ENCODE measurements around the gene TTC7B. TPM values are rescaled to one million over a fixed set of nuclear protein-coding genes. Genes with fewer than 3 reads are reported as not detected.

Gene TTC7B
- total RNA-seq, 1 experiment from 2014 or later: 70.6 TPM

GRCh38 chr14:90839889-90840266, 23.6 kb upstream of the TTC7B start:
- intact Hi-C loops (cut with micrococcal nuclease): no loop called here

More at GRCh38 chr14:90839889-90840266, 23.6 kb upstream of the TTC7B start:
- ATAC-seq: no peak
- CTCF ChIA-PET: no interaction called here
- no peak overlapping the region for H3K27ac ChIP-seq (ENCODE audit: low read depth, low read length)
- no peak for TF ChIP-seq CTCF (IDR thresholded peaks at IDR 0.05 in 2 of 3, conservative IDR thresholded peaks at IDR 0.05 in 1 of 3; ENCODE audit: borderline replicate concordance in 1 of 3, insufficient read depth in 1 of 3, low read depth in 2 of 3, low read length in 2 of 3)
- no peak for TF ChIP-seq TCF7L2 (IDR thresholded peaks at IDR 0.05; ENCODE audit: borderline replicate concordance, extremely low read depth, insufficient read depth, insufficient read length)
- TF ChIP-seq SRF (IDR thresholded peaks at IDR 0.05; ENCODE audit: low read depth): no peak
- no peak for TF ChIP-seq EZH2phosphoT487 (IDR thresholded peaks at IDR 0.05; ENCODE audit: borderline replicate concordance)
- TF ChIP-seq ZFX (IDR thresholded peaks at IDR 0.05): no peak
- TF ChIP-seq SIN3A (IDR thresholded peaks at IDR 0.05; ENCODE audit: low read depth): no peak
- TF ChIP-seq, protein P1, sequence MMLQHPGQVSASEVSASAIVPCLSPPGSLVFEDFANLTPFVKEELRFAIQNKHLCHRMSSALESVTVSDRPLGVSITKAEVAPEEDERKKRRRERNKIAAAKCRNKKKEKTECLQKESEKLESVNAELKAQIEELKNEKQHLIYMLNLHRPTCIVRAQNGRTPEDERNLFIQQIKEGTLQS (IDR thresholded peaks at IDR 0.05): no peak
- TF ChIP-seq, protein P2, sequence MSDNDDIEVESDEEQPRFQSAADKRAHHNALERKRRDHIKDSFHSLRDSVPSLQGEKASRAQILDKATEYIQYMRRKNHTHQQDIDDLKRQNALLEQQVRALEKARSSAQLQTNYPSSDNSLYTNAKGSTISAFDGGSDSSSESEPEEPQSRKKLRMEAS (IDR thresholded peaks at IDR 0.05): no peak
- TF ChIP-seq REST (IDR thresholded peaks at IDR 0.05; ENCODE audit: low read depth): no peak
- TF ChIP-seq CBX3 (IDR thresholded peaks at IDR 0.05; ENCODE audit: low read depth): no peak
- no peak for TF ChIP-seq ZNF274 (IDR thresholded peaks at IDR 0.05; ENCODE audit: low read depth, low read length)
- H3K4me2 ChIP-seq (ENCODE audit: low read length): no peak overlapping the region
- no peaks in the 10 kb centered on the region for H3K27me3 ChIP-seq (ENCODE audit: insufficient read depth, low read length)
- no peaks in the 10 kb centered on the region for H3K9me2 ChIP-seq (ENCODE audit: insufficient read depth)
- H3K36me3 ChIP-seq (ENCODE audit: control insufficient read depth in 1 of 2, insufficient read depth in 2 of 2, low read length in 2 of 2): no peaks in the 10 kb centered on the region
- H3K4me1 ChIP-seq (ENCODE audit: control insufficient read depth in 1 of 2, insufficient read depth in 2 of 2, low read length in 2 of 2): no peaks in the 10 kb centered on the region
- H3K79me2 ChIP-seq (ENCODE audit: insufficient read depth, low read length): no peaks in the 10 kb centered on the region
- H2AFZ ChIP-seq (ENCODE audit: low read depth, low read length, poor library complexity, severe bottlenecking): no peak overlapping the region
- H3K9me3 ChIP-seq (ENCODE audit: control insufficient read depth in 1 of 2, insufficient read depth in 1 of 2, low read depth in 1 of 2, low read length in 2 of 2): no peaks in the 10 kb centered on the region
- POLR2A ChIA-PET: no interaction called here
- H3K9ac ChIP-seq (ENCODE audit: low read length): no peak overlapping the region
- H3K4me3 ChIP-seq (replicated peaks in 1 of 2; ENCODE audit: low read depth in 1 of 2, low read length in 2 of 2): no peak overlapping the region
- no peak for DNase-seq (ENCODE audit: low read depth, low spot score)
- H4K20me1 ChIP-seq (ENCODE audit: insufficient read depth): no peaks in the 10 kb centered on the region
- BruUV-seq (replicated peaks): no TSS peak
- RAD21 ChIA-PET (ENCODE audit: low non-redundant PET in 1 of 2, low total read pairs in 2 of 2, uncharacterized antibody in 2 of 2, unreplicated experiment in 2 of 2): interaction anchor here in 1 of 2 experiments (0.7 kb wide), 1 partner anchor 15 kb away, joined by 4 read pairs; no protein-coding TSS in a partner anchor
